Activated CD8-positive, alpha-beta T cell treated with anti-CD3 and anti-CD28 coated beads for 36 hours (primary cell): ENCODE results near the gene ANGPTL8. TPM values are rescaled to one million over a fixed set of nuclear protein-coding genes. Genes with fewer than 3 reads are reported as not detected.
A peak's percentile ranks its signal among the peaks of the same experiment; 100 is the strongest.

Source experiments
- ATAC-seq: fragments of 200-7000 bp; cut with Tn5 transposase; one replicate; pipeline ENCODE4 v1.10.0; 2021; ENCODE audit warnings: mild to moderate bottlenecking, moderate library complexity
- CTCF ChIA-PET: fragments of 350-600 bp; sonication (Branson Sonifier 250); formaldehyde crosslinking; loops from one replicate; lab custom pipeline; 2021; ENCODE audit warnings: antibody characterized with exemption; lab: Charles Lee
- POLR2A ChIA-PET: fragments of 350-600 bp; sonication (Branson Sonifier 250); formaldehyde crosslinking; loops from one replicate; lab custom pipeline; 2021; ENCODE audit warnings: antibody characterized with exemption; lab: Charles Lee
- DNase-seq: peaks from one replicate; pipeline ENCODE4 v3.0.0-alpha.2; 2020
- H3K27ac Mint-ChIP-seq: one replicate; pipeline ENCODE4 v1.8.0; 2021; ENCODE audit warnings: mild to moderate bottlenecking, mixed read lengths
- H3K27me3 Mint-ChIP-seq: one replicate; pipeline ENCODE4 v1.8.0; 2021; ENCODE audit warnings: mixed read lengths
- H3K36me3 Mint-ChIP-seq: one replicate; pipeline ENCODE4 v1.8.0; 2021; ENCODE audit warnings: low read depth, mixed read lengths
- H3K4me1 Mint-ChIP-seq: one replicate; pipeline ENCODE4 v1.8.0; 2021; ENCODE audit warnings: low read depth, mixed read lengths
- H3K4me3 Mint-ChIP-seq: one replicate; pipeline ENCODE4 v1.8.0; 2021; ENCODE audit warnings: mild to moderate bottlenecking, moderate library complexity, mixed read lengths
- H3K9me3 Mint-ChIP-seq: one replicate; pipeline ENCODE4 v1.8.0; 2021; ENCODE audit warnings: mixed read lengths
- intact Hi-C: fragments of 100-400 bp; cut with micrococcal nuclease; formaldehyde crosslinking; loops from one replicate; pipeline ENCODE4 v1.10.0; 2022
- total RNA-seq, 2 experiments: library from RNA; stranded (reverse); gene quantifications; one replicate each; pipeline ENCODE4 v1.2.3, GENCODE V29; 2021
- TF ChIP-seq, protein P1 (sequence below): fragments of 200-600 bp; IDR thresholded peaks from one replicate; pipeline ENCODE4 v1.8.0; 2022; ENCODE audit warnings: antibody characterized with exemption, mild to moderate bottlenecking

Gene ANGPTL8
- total RNA-seq, 2 experiments from 2014 or later = not detected

DNA sequence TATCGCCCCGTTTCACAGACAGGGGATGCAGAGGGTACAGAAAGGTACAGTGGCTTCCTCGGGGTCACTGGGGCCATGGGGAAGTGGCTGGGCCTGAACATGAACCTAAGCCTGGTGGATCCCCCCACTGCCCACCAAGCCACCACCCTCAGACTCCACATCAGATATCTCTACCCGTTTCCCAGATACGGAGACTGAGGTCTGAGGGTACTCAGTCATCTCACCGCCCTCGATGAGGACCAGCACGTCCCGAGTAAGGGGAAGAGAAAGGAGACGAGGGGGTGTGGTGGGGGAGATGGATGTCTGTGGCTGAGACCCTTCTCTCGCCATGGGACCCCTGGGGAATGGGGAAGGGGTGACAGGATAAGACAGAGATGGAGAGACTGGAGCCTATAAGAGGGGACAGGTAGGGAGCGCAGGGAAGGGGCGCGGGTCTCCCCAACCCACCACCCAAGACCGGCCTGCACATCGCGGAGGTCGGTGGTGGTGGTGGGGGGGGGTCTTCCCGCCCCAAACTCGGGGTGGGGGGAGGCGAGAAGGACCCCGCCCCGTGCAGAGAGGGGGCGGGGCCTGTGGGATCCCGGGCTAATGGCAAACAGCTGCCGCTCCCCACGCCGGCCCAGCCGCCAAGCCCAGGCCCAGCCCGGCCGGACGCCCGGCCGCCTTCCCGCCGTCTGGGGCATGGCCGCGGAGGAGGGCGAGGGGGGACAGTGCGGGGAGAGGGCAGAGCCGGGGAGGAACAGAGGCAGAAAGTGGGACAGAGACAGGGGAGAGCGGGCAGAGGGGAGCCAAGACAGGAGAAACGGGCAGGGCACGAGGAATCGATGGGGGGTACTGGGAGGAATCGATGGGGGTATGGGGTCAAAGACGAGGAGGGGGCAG is 42.8 kb upstream of the ANGPTL8 start:
- POLR2A ChIA-PET = no interaction called here
- intact Hi-C loops = no loop called here
- no peak for DNase-seq

DNA sequence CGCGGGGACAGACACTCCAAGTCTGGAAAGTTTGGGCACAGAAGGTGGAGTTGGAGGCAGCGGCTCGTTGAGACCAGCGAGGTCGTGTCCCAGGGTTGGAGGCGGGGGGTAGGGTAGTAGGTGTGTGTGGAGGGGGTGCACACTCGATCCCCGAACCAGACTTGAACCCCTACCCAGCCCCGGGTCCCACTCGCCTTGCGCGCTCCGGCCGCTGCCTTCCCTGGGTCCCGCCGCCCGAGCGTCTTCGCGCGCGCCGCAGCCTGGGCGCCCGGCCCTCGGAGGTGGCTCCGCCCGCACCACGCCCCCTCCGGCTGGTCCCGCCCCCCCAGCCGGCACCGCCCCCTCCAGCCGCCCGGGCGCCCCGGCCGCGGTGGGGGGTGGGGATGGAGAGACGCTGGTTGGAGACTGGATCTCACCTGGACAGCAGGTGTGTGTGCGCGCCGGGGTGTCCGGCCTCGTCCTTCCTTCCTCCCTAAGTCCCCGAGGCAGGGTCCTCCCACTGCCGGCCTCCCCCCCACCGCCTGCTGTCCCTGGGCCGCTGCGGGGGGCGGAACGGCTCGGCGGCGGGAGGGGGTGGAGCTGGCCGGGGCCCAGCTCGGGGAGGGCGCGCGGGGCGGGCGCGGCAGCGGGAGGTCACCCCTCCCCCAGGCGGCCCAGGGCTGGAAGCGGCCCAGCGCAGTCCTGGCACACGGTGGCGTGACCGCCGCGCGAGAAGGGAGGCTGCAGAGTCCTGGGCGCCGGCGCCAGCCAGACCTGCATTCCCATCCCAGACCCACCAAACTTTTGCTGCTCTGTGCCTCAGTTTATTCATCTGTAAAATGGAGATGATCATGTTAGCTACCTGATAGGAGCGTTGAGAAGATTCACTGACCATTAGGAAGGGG is 41.9 kb upstream of the ANGPTL8 start, which contains the start of gene KANK2:
Gene KANK2, minus strand, starts transcription at position 255 of the 884 bp plus-strand sequence. CDS start 3,034 bp downstream, outside the sequence.
- TF ChIP-seq, protein P1, sequence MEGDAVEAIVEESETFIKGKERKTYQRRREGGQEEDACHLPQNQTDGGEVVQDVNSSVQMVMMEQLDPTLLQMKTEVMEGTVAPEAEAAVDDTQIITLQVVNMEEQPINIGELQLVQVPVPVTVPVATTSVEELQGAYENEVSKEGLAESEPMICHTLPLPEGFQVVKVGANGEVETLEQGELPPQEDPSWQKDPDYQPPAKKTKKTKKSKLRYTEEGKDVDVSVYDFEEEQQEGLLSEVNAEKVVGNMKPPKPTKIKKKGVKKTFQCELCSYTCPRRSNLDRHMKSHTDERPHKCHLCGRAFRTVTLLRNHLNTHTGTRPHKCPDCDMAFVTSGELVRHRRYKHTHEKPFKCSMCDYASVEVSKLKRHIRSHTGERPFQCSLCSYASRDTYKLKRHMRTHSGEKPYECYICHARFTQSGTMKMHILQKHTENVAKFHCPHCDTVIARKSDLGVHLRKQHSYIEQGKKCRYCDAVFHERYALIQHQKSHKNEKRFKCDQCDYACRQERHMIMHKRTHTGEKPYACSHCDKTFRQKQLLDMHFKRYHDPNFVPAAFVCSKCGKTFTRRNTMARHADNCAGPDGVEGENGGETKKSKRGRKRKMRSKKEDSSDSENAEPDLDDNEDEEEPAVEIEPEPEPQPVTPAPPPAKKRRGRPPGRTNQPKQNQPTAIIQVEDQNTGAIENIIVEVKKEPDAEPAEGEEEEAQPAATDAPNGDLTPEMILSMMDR = no peak
- CTCF ChIA-PET = interaction anchor here (0.6 to 2.0 kb wide), 2 partner anchors 71 to 162 kb away, joined by 3 to 6 read pairs; no protein-coding TSS in a partner anchor
- H3K27ac Mint-ChIP-seq = no peak within 1 kb of the TSS
- H3K9me3 Mint-ChIP-seq = no peaks in the 10 kb centered on the region
- intact Hi-C loops = no loop called here
- H3K27me3 Mint-ChIP-seq = peaks cover 12% of the 10 kb centered on the region
- DNase-seq (peak; percentile 74), ATAC-seq (peak; percentile 96)
- peak within 1 kb of the TSS; percentile 71 for H3K4me3 Mint-ChIP-seq
- POLR2A ChIA-PET = interaction anchor here (0.7 to 1.2 kb wide), 2 partner anchors 14 to 29 kb away, joined by 3 read pairs; no protein-coding TSS in a partner anchor
- H3K4me1 Mint-ChIP-seq = peaks cover 7% of the 10 kb centered on the region
- H3K36me3 Mint-ChIP-seq = no peaks in the 10 kb centered on the region

More for the DNA sequence above, 42.8 kb upstream of the ANGPTL8 start:
- Mint-ChIP-seq H3K4me3 (peak overlapping the region; percentile 61), H3K27ac (no peak overlapping the region), H3K36me3 (no peaks in the 10 kb centered on the region), H3K27me3 (peaks cover 12% of the 10 kb centered on the region), H3K9me3 (no peaks in the 10 kb centered on the region), H3K4me1 (peaks cover 7% of the 10 kb centered on the region)
- ATAC-seq = no peak
- TF ChIP-seq, protein P1 = no peak
- CTCF ChIA-PET = no interaction called here

DNA sequence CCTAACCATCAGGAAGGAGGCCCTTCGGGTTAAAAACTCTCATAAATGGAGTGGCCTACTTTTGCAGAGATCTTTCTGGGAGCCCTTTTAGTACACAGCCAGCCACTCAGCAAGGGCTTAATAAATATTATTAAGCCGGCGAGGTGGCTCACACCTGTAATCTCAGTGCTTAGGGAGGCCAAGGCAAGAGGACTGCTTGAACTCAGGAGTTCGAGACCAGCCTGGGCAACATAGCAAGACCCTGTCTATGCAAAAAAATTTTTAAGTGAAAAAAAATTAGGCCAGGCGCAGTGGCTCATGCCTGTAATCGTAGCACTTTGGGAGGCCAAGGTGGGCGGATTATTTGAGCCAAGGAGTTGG is 41.3 kb upstream of the ANGPTL8 start:
- DNase-seq (no peak), ATAC-seq (no peak)
- Mint-ChIP-seq H3K9me3 (no peaks in the 10 kb centered on the region), H3K27ac (no peak overlapping the region), H3K4me1 (peaks cover 7% of the 10 kb centered on the region), H3K27me3 (peaks cover 12% of the 10 kb centered on the region), H3K4me3 (peak overlapping the region; percentile 71), H3K36me3 (no peaks in the 10 kb centered on the region)
- CTCF ChIA-PET = interaction anchor here (0.6 to 2.0 kb wide), 2 partner anchors 72 to 162 kb away, joined by 3 to 6 read pairs; no protein-coding TSS in a partner anchor
- intact Hi-C loops = no loop called here
- POLR2A ChIA-PET = interaction anchor here (0.7 to 1.2 kb wide), 3 partner anchors 15 to 29 kb away, joined by 3 read pairs; no protein-coding TSS in a partner anchor
- TF ChIP-seq, protein P1 = no peak

DNA sequence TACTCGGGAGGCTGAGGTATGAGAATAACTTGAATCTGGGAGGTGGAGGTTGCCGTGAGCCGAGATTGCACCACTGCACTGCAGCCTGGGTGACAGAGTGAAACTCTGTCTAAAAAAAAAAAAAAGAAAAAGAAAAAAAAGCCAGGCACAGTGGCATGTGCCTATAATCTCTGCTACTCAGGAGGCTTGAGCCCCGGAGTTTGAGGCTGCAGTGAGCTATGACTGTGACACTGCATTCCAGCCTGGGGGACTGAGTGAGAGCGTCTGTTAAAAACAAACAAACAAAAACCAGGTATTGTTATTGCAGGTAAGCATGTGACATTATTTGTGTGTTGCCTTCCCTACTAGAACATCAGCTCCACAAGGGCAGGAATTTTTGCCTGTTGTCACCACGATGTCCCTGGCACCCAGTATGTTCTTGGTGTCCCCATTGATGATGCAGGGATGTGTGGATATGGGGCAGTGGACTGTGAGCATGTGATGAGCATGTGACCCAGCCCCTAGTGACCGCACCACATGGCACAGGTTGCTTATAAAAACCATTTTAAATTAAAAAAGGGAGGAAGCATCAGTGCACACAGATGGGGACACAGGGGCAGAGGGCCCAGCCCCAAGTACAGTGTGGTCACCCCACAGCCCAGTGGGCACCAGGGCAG is 40.5 kb upstream of the ANGPTL8 start:
- TF ChIP-seq, protein P1 = no peak
- H3K27ac Mint-ChIP-seq = no peak overlapping the region
- DNase-seq = no peak
- no peaks in the 10 kb centered on the region for H3K9me3 Mint-ChIP-seq
- ChIA-PET POLR2A (interaction anchor here (0.8 to 1.2 kb wide), 2 partner anchors 19 to 30 kb away, joined by 3 read pairs; no protein-coding TSS in a partner anchor), CTCF (interaction anchor here (2.0 kb wide), 1 partner anchor 73 kb away, joined by 6 read pairs; no protein-coding TSS in a partner anchor)
- no peaks in the 10 kb centered on the region for H3K36me3 Mint-ChIP-seq
- H3K27me3 Mint-ChIP-seq = peaks cover 12% of the 10 kb centered on the region
- intact Hi-C loops = no loop called here
- peak overlapping the region; percentile 71 for H3K4me3 Mint-ChIP-seq
- H3K4me1 Mint-ChIP-seq = peaks cover 7% of the 10 kb centered on the region
- ATAC-seq = no peak
